Hepatocyte (in vitro differentiated cells): ENCODE results near the gene SIAH3.
"Not testable (repeated sequence)": the region's sequence is repeated elsewhere in the genome, so short reads cannot be mapped to it uniquely, and the experiment has no call there.

Experiments used
- EZH2 ChIP-seq: fragments of 200-600 bp; sonication (generic); IDR thresholded peaks from 2 replicates; pipeline ENCODE4 v1.6.1; 2016; ENCODE audit warnings: antibody characterized with exemption, mild to moderate bottlenecking, borderline replicate concordance
- TF ChIP-seq, protein P1 (sequence below): fragments of 200-600 bp; sonication (generic); IDR thresholded peaks from 2 replicates; pipeline ENCODE4 v1.5.1; 2016; ENCODE audit warnings: antibody characterized with exemption, mild to moderate bottlenecking; ENCODE audit not compliant: poor library complexity

DNA sequence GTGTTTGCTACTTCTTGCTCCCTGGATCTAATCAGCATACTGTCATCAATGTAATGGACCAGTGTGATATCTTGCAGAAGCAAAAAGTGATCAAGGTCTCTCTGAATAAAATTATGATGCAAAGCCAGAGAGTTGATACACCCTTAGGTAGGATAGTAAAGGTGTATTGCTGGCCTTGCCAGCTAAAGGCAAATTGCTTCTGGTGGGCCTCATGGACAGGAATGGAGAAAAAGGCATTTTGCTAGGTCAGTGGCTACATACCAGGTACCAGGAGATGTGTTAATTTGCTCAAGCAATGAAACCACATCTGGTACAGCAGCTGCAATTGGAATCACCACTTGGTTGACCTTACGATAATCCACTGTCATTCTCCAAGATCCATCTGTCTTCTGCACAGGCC lies 95.1 kb downstream of the SIAH3 start:
- TF ChIP-seq EZH2 = not testable (repeated sequence)
- TF ChIP-seq, protein P1, sequence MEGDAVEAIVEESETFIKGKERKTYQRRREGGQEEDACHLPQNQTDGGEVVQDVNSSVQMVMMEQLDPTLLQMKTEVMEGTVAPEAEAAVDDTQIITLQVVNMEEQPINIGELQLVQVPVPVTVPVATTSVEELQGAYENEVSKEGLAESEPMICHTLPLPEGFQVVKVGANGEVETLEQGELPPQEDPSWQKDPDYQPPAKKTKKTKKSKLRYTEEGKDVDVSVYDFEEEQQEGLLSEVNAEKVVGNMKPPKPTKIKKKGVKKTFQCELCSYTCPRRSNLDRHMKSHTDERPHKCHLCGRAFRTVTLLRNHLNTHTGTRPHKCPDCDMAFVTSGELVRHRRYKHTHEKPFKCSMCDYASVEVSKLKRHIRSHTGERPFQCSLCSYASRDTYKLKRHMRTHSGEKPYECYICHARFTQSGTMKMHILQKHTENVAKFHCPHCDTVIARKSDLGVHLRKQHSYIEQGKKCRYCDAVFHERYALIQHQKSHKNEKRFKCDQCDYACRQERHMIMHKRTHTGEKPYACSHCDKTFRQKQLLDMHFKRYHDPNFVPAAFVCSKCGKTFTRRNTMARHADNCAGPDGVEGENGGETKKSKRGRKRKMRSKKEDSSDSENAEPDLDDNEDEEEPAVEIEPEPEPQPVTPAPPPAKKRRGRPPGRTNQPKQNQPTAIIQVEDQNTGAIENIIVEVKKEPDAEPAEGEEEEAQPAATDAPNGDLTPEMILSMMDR = not testable (repeated sequence)
